MM.1S (cell line): ENCODE measurements around the gene ANKIB1.
"Not testable (repeated sequence)": the region's sequence is repeated elsewhere in the genome, so short reads cannot be mapped to it uniquely, and the experiment has no call there.

ENCODE experiments used
- DNase-seq: peaks from one replicate; pipeline ENCODE4 v3.0.0-alpha.2; 2015
- H2AFZ ChIP-seq: fragments of 300-600 bp; sonication (generic); 2 replicates; pipeline ENCODE4 v1.6.0; 2016; ENCODE audit warnings: antibody characterized with exemption, low read length
- H3F3A ChIP-seq: fragments of 300-600 bp; sonication (generic); 2 replicates; pipeline ENCODE4 v1.6.1; 2016; ENCODE audit warnings: mild to moderate bottlenecking, antibody characterized with exemption, low read length, moderate library complexity, mixed read lengths; ENCODE audit not compliant: insufficient read depth
- H3K27ac ChIP-seq: fragments of 300-600 bp; sonication (generic); 2 replicates; pipeline ENCODE4 v1.5.1; 2016; ENCODE audit warnings: mild to moderate bottlenecking, low read length
- H3K27me3 ChIP-seq: fragments of 300-600 bp; sonication (generic); replicated peaks from 2 replicates; pipeline ENCODE4 v1.6.0; 2016; ENCODE audit warnings: low read length; ENCODE audit not compliant: insufficient read depth
- H3K36me3 ChIP-seq: fragments of 300-600 bp; sonication (generic); replicated peaks from 2 replicates; pipeline ENCODE4 v1.6.1; 2016; ENCODE audit warnings: mild to moderate bottlenecking, low read length, mixed read lengths; ENCODE audit not compliant: insufficient read depth
- H3K4me1 ChIP-seq: fragments of 300-600 bp; sonication (generic); 2 replicates; pipeline ENCODE4 v1.6.1; 2016; ENCODE audit warnings: low read length, mixed read lengths
- H3K4me2 ChIP-seq: fragments of 300-600 bp; sonication (generic); 2 replicates; pipeline ENCODE4 v1.6.0; 2016; ENCODE audit warnings: low read depth, low read length
- H3K4me3 ChIP-seq: fragments of 300-600 bp; sonication (generic); 2 replicates; pipeline ENCODE4 v1.5.1; 2016; ENCODE audit warnings: low read length, mixed read lengths
- H3K79me2 ChIP-seq: fragments of 300-600 bp; sonication (generic); 2 replicates; pipeline ENCODE4 v1.6.1; 2016; ENCODE audit warnings: mixed run types, low read length, mixed read lengths
- H3K9ac ChIP-seq: fragments of 300-600 bp; sonication (generic); 2 replicates; pipeline ENCODE4 v1.6.1; 2016; ENCODE audit warnings: low read length, mixed read lengths
- H3K9me2 ChIP-seq: fragments of 300-600 bp; sonication (generic); replicated peaks from 2 replicates; pipeline ENCODE4 v1.6.1; 2016; ENCODE audit warnings: mild to moderate bottlenecking, low read length, mixed read lengths; ENCODE audit not compliant: insufficient read depth
- H3K9me3 ChIP-seq: fragments of 300-600 bp; sonication (generic); replicated peaks from 2 replicates; pipeline ENCODE4 v1.6.1; 2016; ENCODE audit warnings: mild to moderate bottlenecking, low read length, mixed read lengths; ENCODE audit not compliant: insufficient read depth
- H4K20me1 ChIP-seq: fragments of 300-600 bp; sonication (generic); 2 replicates; pipeline ENCODE4 v1.6.1; 2016; ENCODE audit warnings: mild to moderate bottlenecking, low read length, moderate library complexity, mixed read lengths; ENCODE audit not compliant: insufficient read depth
- CTCF ChIP-seq: fragments of 300-600 bp; sonication (generic); IDR thresholded peaks from 2 replicates; pipeline ENCODE4 v1.5.1; 2016; ENCODE audit warnings: antibody characterized with exemption, low read length, mixed read lengths
- EZH2 ChIP-seq: fragments of 300-600 bp; sonication (generic); optimal IDR thresholded peaks from 2 replicates; pipeline ENCODE3; 2017; ENCODE audit warnings: low read depth, mild to moderate bottlenecking, antibody characterized with exemption, low read length, mixed read lengths
- EZH2phosphoT487 ChIP-seq: fragments of 300-600 bp; sonication (generic); IDR thresholded peaks from 2 replicates; pipeline ENCODE4 v1.6.1; 2018; ENCODE audit warnings: antibody characterized with exemption, low read length

ANKIB1 gene

DNA sequence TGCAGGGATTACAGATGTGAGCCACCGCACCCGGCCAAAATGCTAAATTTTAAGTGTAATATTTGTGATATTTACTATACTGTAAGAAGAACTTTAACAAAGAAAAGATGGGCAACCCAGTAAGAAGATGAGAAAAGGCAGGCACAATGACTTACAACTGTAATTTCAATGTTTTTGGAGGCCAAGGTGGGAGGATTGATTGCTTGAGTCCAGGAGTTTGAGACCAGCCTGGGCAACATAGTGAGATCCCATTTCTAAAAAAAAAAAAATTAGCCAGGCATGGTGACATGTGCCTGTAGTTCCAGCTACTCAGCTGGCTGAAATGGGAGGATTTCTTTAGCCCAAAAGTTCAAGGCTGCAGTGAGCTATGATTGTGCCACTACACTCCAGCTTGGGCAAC is 189.8 kb downstream of the ANKIB1 start:
- H3K4me1 ChIP-seq = no peaks in the 10 kb centered on the region
- H3K9ac ChIP-seq = no peak overlapping the region
- H3K36me3 ChIP-seq = no peaks in the 10 kb centered on the region
- DNase-seq = no peak
- H3F3A ChIP-seq = no peaks in the 10 kb centered on the region
- H3K9me3 ChIP-seq = no peaks in the 10 kb centered on the region
- H3K9me2 ChIP-seq = no peaks in the 10 kb centered on the region
- no peak overlapping the region for H3K27ac ChIP-seq
- H3K4me2 ChIP-seq = no peak overlapping the region
- H3K27me3 ChIP-seq = no peaks in the 10 kb centered on the region
- no peaks in the 10 kb centered on the region for H3K79me2 ChIP-seq
- no peaks in the 10 kb centered on the region for H4K20me1 ChIP-seq
- no peak overlapping the region for H3K4me3 ChIP-seq
- H2AFZ ChIP-seq = no peak overlapping the region
- TF ChIP-seq CTCF (no peak), EZH2phosphoT487 (no peak), EZH2 (no peak)

- Histone ChIP-seq H3F3A (no peaks in the 10 kb centered on the region), H4K20me1 (no peaks in the 10 kb centered on the region), H3K4me1 (no peaks in the 10 kb centered on the region), H3K9me3 (no peaks in the 10 kb centered on the region), H3K27me3 (no peaks in the 10 kb centered on the region), H3K27ac (no peak overlapping the region), H3K4me2 (no peak overlapping the region), H3K4me3 (no peak overlapping the region), H3K79me2 (no peaks in the 10 kb centered on the region), H3K9me2 (no peaks in the 10 kb centered on the region), H3K36me3 (no peaks in the 10 kb centered on the region), H3K9ac (no peak overlapping the region), H2AFZ (no peak overlapping the region)
- DNase-seq = no peak
- TF ChIP-seq CTCF (no peak), EZH2 (no peak), EZH2phosphoT487 (no peak)
These were observed 191.1 kb downstream of the ANKIB1 start for GRCh38 chr7:92436612-92437445.

DNA sequence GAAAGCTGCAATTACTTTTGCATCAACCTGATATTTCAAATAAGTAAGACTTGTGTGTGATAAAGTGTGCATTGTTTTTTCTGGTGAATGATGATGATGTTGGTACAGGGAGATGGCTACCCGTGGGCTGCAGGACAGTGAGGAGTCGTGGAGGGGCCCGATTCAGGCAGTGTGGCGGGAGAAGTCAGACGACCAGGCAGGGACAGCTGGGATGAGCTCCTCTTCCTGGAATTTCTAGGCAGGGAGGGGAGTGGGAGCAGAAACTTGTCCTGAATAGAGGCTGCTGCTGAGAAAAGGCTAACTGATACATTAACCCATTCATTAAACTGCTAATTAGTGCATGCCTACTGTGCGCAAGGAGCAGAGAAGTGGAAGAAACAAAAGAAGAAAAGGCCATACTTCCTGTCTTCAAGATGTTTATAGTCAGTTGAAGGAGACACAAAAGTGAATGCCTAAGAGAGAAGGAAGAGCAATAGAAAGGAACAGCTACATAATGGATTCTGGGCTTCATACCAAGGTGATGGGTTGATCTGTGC is 192.2 kb downstream of the ANKIB1 start:
- H3K9ac ChIP-seq = no peak overlapping the region
- H3K27me3 ChIP-seq = no peaks in the 10 kb centered on the region
- H3K4me2 ChIP-seq = no peak overlapping the region
- H4K20me1 ChIP-seq = no peaks in the 10 kb centered on the region
- no peaks in the 10 kb centered on the region for H3K36me3 ChIP-seq
- H2AFZ ChIP-seq = no peak overlapping the region
- H3K9me3 ChIP-seq = no peaks in the 10 kb centered on the region
- no peaks in the 10 kb centered on the region for H3K79me2 ChIP-seq
- H3K4me1 ChIP-seq = no peaks in the 10 kb centered on the region
- H3K27ac ChIP-seq = no peak overlapping the region
- no peak for TF ChIP-seq CTCF
- no peaks in the 10 kb centered on the region for H3F3A ChIP-seq
- no peak for DNase-seq
- H3K4me3 ChIP-seq = no peak overlapping the region
- no peaks in the 10 kb centered on the region for H3K9me2 ChIP-seq

GRCh38 chr7:92442720-92443119 is 196.9 kb downstream of the ANKIB1 start:
- not testable (repeated sequence) for H2AFZ ChIP-seq, H3K27me3 ChIP-seq, H3K36me3 ChIP-seq, H3K9ac ChIP-seq, DNase-seq, H3K27ac ChIP-seq, H3K4me1 ChIP-seq, H3K9me3 ChIP-seq, H3K79me2 ChIP-seq, H3K9me2 ChIP-seq, H4K20me1 ChIP-seq, H3K4me3 ChIP-seq, H3K4me2 ChIP-seq, H3F3A ChIP-seq
